WERI-Rb-1 (cell line): Measurements from ENCODE around the gene HOMER1.

Source experiments
- DNase-seq: peaks from one replicate; pipeline ENCODE4 v3.0.0-alpha.2; 2020
- H3K27ac ChIP-seq: fragments of 250-450 bp; sonication (Bioruptor Pico); 2 replicates; pipeline ENCODE4 v1.5.1; 2020; ENCODE audit warnings: mild to moderate bottlenecking, moderate library complexity
- H3K27me3 ChIP-seq: fragments of 250-450 bp; sonication (Bioruptor Pico); 2 replicates; pipeline ENCODE4 v1.5.1; 2021; ENCODE audit warnings: mild to moderate bottlenecking, low read depth, moderate library complexity; ENCODE audit not compliant: insufficient read depth, severe bottlenecking
- H3K36me3 ChIP-seq: fragments of 250-450 bp; sonication (Bioruptor Pico); 2 replicates; pipeline ENCODE4 v1.5.1; 2020; ENCODE audit warnings: mild to moderate bottlenecking, moderate library complexity
- H3K4me3 ChIP-seq: 2 replicates; pipeline ENCODE4 v1.5.1; 2011; ENCODE audit warnings: low read depth, mild to moderate bottlenecking, control low read depth, low read length
- H3K9me3 ChIP-seq: fragments of 250-450 bp; sonication (Bioruptor Pico); 2 replicates; pipeline ENCODE4 v1.5.1; 2021; ENCODE audit warnings: mild to moderate bottlenecking, moderate library complexity; ENCODE audit not compliant: severe bottlenecking
- CTCF ChIP-seq: IDR thresholded peaks from 2 replicates; pipeline ENCODE4 v1.5.1; 2011; ENCODE audit warnings: low read depth, mild to moderate bottlenecking, control low read depth, inconsistent platforms, low read length

Gene HOMER1

GRCh38 chr5:79407591-79407990 is 106.3 kb downstream of the HOMER1 start:
- no peak overlapping the region for H3K27ac ChIP-seq
- no peaks in the 10 kb centered on the region for H3K27me3 ChIP-seq
- DNase-seq = no peak
- TF ChIP-seq CTCF = no peak
- no peak overlapping the region for H3K4me3 ChIP-seq
- no peaks in the 10 kb centered on the region for H3K9me3 ChIP-seq
- H3K36me3 ChIP-seq = no peaks in the 10 kb centered on the region

GRCh38 chr5:79401216-79401615 is 112.7 kb downstream of the HOMER1 start:
- no peaks in the 10 kb centered on the region for H3K27me3 ChIP-seq
- TF ChIP-seq CTCF = no peak
- no peak overlapping the region for H3K27ac ChIP-seq
- no peaks in the 10 kb centered on the region; the same call in none of the 2 replicates for H3K36me3 ChIP-seq
- no peak overlapping the region for H3K4me3 ChIP-seq
- no peaks in the 10 kb centered on the region for H3K9me3 ChIP-seq
- DNase-seq = no peak

GRCh38 chr5:79399046-79399445 is 114.9 kb downstream of the HOMER1 start:
- DNase-seq = no peak

GRCh38 chr5:79397080-79397479 is 116.9 kb downstream of the HOMER1 start:
- DNase-seq = no peak
- Histone ChIP-seq H3K4me3 (no peak overlapping the region), H3K27me3 (no peaks in the 10 kb centered on the region), H3K27ac (no peak overlapping the region), H3K9me3 (no peaks in the 10 kb centered on the region), H3K36me3 (no peaks in the 10 kb centered on the region; the same call in none of the 2 replicates)
- no peak for TF ChIP-seq CTCF

More at GRCh38 chr5:79399046-79399445, 114.9 kb downstream of the HOMER1 start:
- no peaks in the 10 kb centered on the region for H3K27me3 ChIP-seq
- no peak overlapping the region for H3K27ac ChIP-seq
- no peaks in the 10 kb centered on the region for H3K9me3 ChIP-seq
- TF ChIP-seq CTCF = no peak
- no peaks in the 10 kb centered on the region; the same call in none of the 2 replicates for H3K36me3 ChIP-seq
- no peak overlapping the region for H3K4me3 ChIP-seq

- no peak overlapping the region for H3K4me3 ChIP-seq
- H3K27ac ChIP-seq = no peak overlapping the region
- H3K36me3 ChIP-seq = no peaks in the 10 kb centered on the region; the same call in none of the 2 replicates
- no peaks in the 10 kb centered on the region for H3K9me3 ChIP-seq
- DNase-seq = no peak
- no peak for TF ChIP-seq CTCF
- no peaks in the 10 kb centered on the region for H3K27me3 ChIP-seq
Measured at GRCh38 chr5:79396265-79396664, 117.7 kb downstream of the HOMER1 start.

- no peaks in the 10 kb centered on the region; the same call in none of the 2 replicates for H3K36me3 ChIP-seq
- H3K9me3 ChIP-seq = no peaks in the 10 kb centered on the region
- no peak overlapping the region for H3K4me3 ChIP-seq
- H3K27me3 ChIP-seq = no peaks in the 10 kb centered on the region
- no peak overlapping the region for H3K27ac ChIP-seq
- no peak for TF ChIP-seq CTCF
- DNase-seq = no peak
Measured at GRCh38 chr5:79395296-79395695, 118.6 kb downstream of the HOMER1 start.
